Measurements from ENCODE around the gene S100P. TPM values are rescaled to one million over a fixed set of nuclear protein-coding genes. Genes with fewer than 3 reads are reported as not detected.

Gene S100P
- total RNA-seq, 2 experiments from 2014 or later, result 165 to 176 TPM

Other genes starting within 250 kb of the S100P start
- not detected for gene PPP2R2C, start 221.3 kb upstream of the S100P start, total RNA-seq
- 10 to 100 TPM; 34.8 to 36.3 TPM for gene MAN2B2, start 118.7 kb upstream of the S100P start, total RNA-seq
- gene MRFAP1, start 53.2 kb upstream of the S100P start, total RNA-seq, result 100 to 1,000 TPM; 142 to 144 TPM
- 10 to 100 TPM; 81.9 to 83.1 TPM for gene MRFAP1L1, start 16.0 kb downstream of the S100P start, total RNA-seq
- 10 to 100 TPM; 22.9 to 23.2 TPM for gene BLOC1S4, start 22.3 kb downstream of the S100P start, total RNA-seq
- 10 to 100 TPM; 23.2 to 24.1 TPM for gene KIAA0232, start 88.8 kb downstream of the S100P start, total RNA-seq
- 10 to 100 TPM; 53.7 to 55.3 TPM for gene TBC1D14, start 215.9 kb downstream of the S100P start, total RNA-seq